Fibroblast of pulmonary artery (primary cell): ENCODE measurements around the gene SZRD1.

Experiments used
- DNase-seq: peaks from one replicate; pipeline ENCODE4 v3.0.0-alpha.2; 2010; ENCODE audit warnings: low read depth
- H3K4me3 ChIP-seq: replicated peaks from 2 replicates; pipeline ENCODE4 v1.5.1; 2011; ENCODE audit warnings: low read depth, mild to moderate bottlenecking, control low read depth, low read length, moderate library complexity
- CTCF ChIP-seq: IDR thresholded peaks from 2 replicates; pipeline ENCODE4 v1.5.1; 2011; ENCODE audit warnings: mild to moderate bottlenecking, control low read depth, low read length, inconsistent platforms; ENCODE audit errors: missing control alignments

Gene SZRD1

GRCh38 chr1:16367968-16368890, 1.2 kb downstream of the SZRD1 start:
- peak; percentile 33 for DNase-seq
- peak overlapping the region; percentile 94 for H3K4me3 ChIP-seq
- TF ChIP-seq CTCF, result no peak

DNA sequence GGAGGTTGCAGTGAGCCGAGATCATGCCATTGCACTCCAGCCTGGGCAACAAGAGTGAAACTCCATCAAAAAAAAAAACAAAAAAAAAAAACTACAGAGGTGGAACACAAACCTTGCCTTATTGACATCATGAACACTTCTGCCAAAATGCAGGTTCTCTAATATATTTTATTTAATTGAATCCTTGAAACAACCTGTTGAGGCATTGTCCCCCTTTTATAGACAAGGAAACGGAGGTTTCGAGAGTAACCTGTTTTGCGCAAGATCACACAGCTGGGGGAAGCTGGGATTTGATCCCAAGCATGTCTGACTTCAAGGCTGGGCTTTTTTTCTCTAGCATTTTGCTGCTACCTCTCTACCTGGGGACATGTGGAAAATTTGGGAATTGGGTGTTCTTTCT, 2.8 kb downstream of the SZRD1 start:
- no peak for TF ChIP-seq CTCF
- H3K4me3 ChIP-seq, result no peak overlapping the region
- no peak for DNase-seq

DNA sequence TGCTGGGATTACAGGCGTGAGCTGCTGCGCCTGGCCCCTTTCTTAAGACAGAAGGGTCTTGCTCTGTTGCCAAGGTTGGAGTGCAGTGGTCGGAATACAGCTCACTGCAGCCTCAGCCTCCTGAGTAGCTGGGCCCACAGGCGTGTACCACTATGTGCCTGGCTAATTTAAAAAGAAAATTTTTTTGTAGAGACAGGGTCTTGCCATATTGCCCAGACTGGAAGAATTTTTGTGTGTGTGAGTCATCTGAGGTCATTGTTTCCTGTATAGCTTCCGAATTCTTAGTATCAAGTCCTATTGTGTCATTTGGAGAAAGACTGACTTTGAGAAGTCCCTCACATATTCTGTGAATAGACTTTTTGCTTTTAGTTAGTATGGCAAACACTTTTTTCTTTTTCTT, 4.7 kb downstream of the SZRD1 start:
- no peak for TF ChIP-seq CTCF
- peak; percentile 88 for DNase-seq
- no peak overlapping the region for H3K4me3 ChIP-seq

DNA sequence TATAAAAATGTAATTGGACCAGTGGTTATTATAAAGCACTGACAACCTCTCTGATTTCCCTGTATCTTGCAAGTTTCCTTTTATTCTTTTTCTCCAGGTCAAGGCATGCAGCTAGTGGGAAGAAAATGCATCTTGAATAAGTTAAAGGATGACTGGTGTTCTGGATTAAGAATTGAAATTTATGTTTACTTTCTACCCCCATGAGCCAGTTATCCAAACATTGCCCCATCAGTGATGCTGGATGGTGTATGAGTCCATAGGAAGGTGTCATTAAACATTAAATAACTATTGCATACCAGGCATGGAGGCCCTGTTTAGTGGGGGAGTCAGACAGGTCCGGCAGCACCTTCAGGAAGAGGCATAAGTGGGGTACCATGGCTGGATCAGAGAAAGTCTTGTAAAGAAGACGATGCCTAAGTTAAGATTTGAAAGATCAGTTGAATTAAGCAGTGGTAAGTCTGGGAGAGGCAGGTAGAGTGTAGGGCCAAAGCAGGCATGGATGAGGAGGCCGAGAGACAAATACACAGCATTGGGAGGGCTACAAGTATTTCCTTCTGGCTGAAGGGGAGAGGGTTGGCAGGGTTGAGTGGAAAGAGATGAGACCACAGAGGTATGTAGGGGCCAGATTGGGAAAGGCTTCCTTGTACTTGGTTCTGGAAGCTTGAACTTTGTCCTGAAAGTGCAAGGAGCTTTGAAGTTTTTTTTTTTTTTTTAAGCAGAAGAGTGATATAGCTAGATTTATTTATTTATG, 5.7 kb downstream of the SZRD1 start:
- no peak for TF ChIP-seq CTCF
- DNase-seq, result no peak

GRCh38 chr1:16374266-16374665, 7.2 kb downstream of the SZRD1 start:
- TF ChIP-seq CTCF, result no peak
- DNase-seq, result no peak
- no peak overlapping the region for H3K4me3 ChIP-seq

More for the DNA sequence above, 5.7 kb downstream of the SZRD1 start:
- H3K4me3 ChIP-seq, result no peak overlapping the region

DNA sequence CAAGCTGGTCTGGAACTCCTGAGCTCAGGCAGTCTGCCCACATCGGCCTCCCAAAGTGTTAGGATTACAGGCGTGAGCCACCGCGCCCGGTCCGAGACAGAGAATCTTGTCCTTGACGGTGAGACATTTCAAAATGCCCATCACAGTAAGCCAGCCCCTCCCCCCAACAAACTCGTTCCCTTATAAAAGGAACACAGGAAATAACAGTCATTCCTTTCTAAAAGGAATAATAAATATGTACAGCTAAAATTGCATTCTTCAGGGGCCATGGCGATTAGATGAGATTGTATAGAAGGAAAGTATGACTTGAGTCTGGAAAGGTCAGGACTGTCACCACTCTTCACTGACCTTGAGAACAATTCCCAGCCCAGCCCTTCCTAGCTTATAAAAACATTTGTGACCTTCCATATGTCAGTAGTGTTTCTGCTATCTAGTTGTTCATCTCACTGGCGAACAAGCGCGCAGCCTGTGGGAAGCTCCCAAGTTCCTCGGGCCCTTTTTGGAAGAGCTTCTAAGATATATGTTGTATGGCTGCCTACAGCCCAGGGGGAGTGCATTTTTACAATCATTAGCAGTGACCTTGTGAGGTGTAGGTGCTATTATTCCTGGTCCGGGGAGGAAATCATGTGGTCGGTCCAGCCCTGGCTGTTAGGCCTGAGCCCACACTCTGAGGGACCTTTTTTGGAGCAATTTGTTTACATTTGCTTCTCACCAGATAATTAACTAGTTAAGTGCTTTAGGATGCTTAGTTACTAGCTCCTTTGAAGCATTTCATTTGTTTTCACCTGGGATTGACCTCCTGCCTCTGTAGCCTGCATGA, 8.7 kb downstream of the SZRD1 start:
- peak overlapping the region; percentile 7 for H3K4me3 ChIP-seq
- no peak for TF ChIP-seq CTCF
- peak; percentile 90 for DNase-seq
